Neuronal stem cell (in vitro differentiated cells): ENCODE results near the gene AHDC1.
A peak's percentile ranks its signal among the peaks of the same experiment; 100 is the strongest.

ENCODE experiments used
- DNase-seq: peaks from one replicate; pipeline ENCODE4 v3.0.0-alpha.2; 2013; ENCODE audit warnings: low spot score
- H2AFZ ChIP-seq: one replicate; pipeline ENCODE4 v1.6.1; 2013; ENCODE audit warnings: mild to moderate bottlenecking, low read length, inconsistent platforms
- H2AK5ac ChIP-seq: 2 replicates; pipeline ENCODE4 v1.6.1; 2013; ENCODE audit warnings: low read depth, mild to moderate bottlenecking, inconsistent platforms, low read length, moderate library complexity, mixed read lengths
- H2BK120ac ChIP-seq: 2 replicates; pipeline ENCODE4 v1.6.1; 2013; ENCODE audit warnings: low read depth, mild to moderate bottlenecking, inconsistent platforms, low read length, moderate library complexity, mixed read lengths
- H2BK12ac ChIP-seq: one replicate; pipeline ENCODE4 v1.6.1; 2013; ENCODE audit warnings: low read length, inconsistent platforms
- H2BK15ac ChIP-seq: 2 replicates; pipeline ENCODE4 v1.6.1; 2013; ENCODE audit warnings: mild to moderate bottlenecking, low read length, inconsistent platforms, mixed read lengths
- H2BK5ac ChIP-seq: one replicate; pipeline ENCODE4 v1.6.1; 2013; ENCODE audit warnings: inconsistent platforms, mild to moderate bottlenecking, low read length, moderate library complexity
- H3K14ac ChIP-seq: one replicate; pipeline ENCODE4 v1.6.1; 2013; ENCODE audit warnings: low read length, inconsistent platforms
- H3K18ac ChIP-seq: 2 replicates; pipeline ENCODE4 v1.6.1; 2013; ENCODE audit warnings: low read length, inconsistent platforms
- H3K23ac ChIP-seq: 2 replicates; pipeline ENCODE4 v1.6.1; 2013; ENCODE audit warnings: low read depth, mild to moderate bottlenecking, mixed read lengths, low read length, inconsistent platforms; ENCODE audit not compliant: poor library complexity
- H3K27ac ChIP-seq: replicated peaks from 3 replicates; pipeline ENCODE4 v1.5.1; 2013; ENCODE audit warnings: low read length, inconsistent platforms
- H3K27me3 ChIP-seq, 3 experiments: 2 replicates each; pipeline ENCODE4 v1.6.1; 2013; ENCODE audit warnings: low read length in 3 of 3, mild to moderate bottlenecking in 2 of 3, inconsistent platforms in 1 of 3, low read depth in 1 of 3, mixed read lengths in 1 of 3, moderate library complexity in 1 of 3; ENCODE audit not compliant: control insufficient read depth in 3 of 3, insufficient read depth in 3 of 3
- H3K36me3 ChIP-seq, 2 donors: replicated peaks in 1 of 2; 2 replicates each; pipeline ENCODE4 v1.6.1; 2013; ENCODE audit warnings: low read length in 2 of 2; ENCODE audit not compliant: control insufficient read depth in 2 of 2, insufficient read depth in 2 of 2
- H3K4ac ChIP-seq: 2 replicates; pipeline ENCODE4 v1.6.1; 2013; ENCODE audit warnings: inconsistent platforms, mild to moderate bottlenecking, low read length, moderate library complexity
- H3K4me1 ChIP-seq, 2 donors: 1 replicate in 1 of 2; 2 replicates in 1 of 2; pipeline ENCODE4 v1.6.1; 2013; ENCODE audit warnings: low read length in 2 of 2, low read depth in 1 of 2; ENCODE audit not compliant: control insufficient read depth in 2 of 2, insufficient read depth in 1 of 2
- H3K4me2 ChIP-seq: one replicate; pipeline ENCODE4 v1.6.1; 2013; ENCODE audit warnings: mild to moderate bottlenecking, low read length, inconsistent platforms; ENCODE audit not compliant: insufficient read depth, poor library complexity, severe bottlenecking
- H3K4me3 ChIP-seq, 2 donors: 2 replicates each; pipeline ENCODE4 v1.5.1; 2013; ENCODE audit warnings: low read length in 2 of 2, mild to moderate bottlenecking in 2 of 2, inconsistent platforms in 1 of 2, moderate library complexity in 1 of 2
- H3K79me1 ChIP-seq: one replicate; pipeline ENCODE4 v1.6.1; 2013; ENCODE audit warnings: low read depth, mild to moderate bottlenecking, inconsistent platforms, low read length, moderate library complexity
- H3K9ac ChIP-seq: one replicate; pipeline ENCODE4 v1.6.1; 2013; ENCODE audit warnings: mild to moderate bottlenecking, low read depth, low read length, inconsistent platforms; ENCODE audit not compliant: poor library complexity
- H3K9me3 ChIP-seq, 2 donors: replicated peaks in 1 of 2; 2 replicates each; pipeline versions ENCODE3 to v1.6.1; 2013; ENCODE audit warnings: low read length in 2 of 2, mild to moderate bottlenecking in 2 of 2, inconsistent platforms in 1 of 2, low read depth in 1 of 2, mixed read lengths in 1 of 2, moderate library complexity in 1 of 2; ENCODE audit not compliant: control insufficient read depth in 2 of 2, insufficient read depth in 1 of 2
- H4K8ac ChIP-seq: one replicate; pipeline ENCODE4 v1.6.1; 2013; ENCODE audit warnings: low read depth, mild to moderate bottlenecking, inconsistent platforms, low read length, moderate library complexity
- H4K91ac ChIP-seq: one replicate; pipeline ENCODE4 v1.6.1; 2013; ENCODE audit warnings: low read length, low read depth, mild to moderate bottlenecking, inconsistent platforms; ENCODE audit not compliant: poor library complexity
- WGBS, 2 donors: extraction: QIAGEN DNeasy Blood & Tissue Kit; methylation state at CpG; one replicate each; pipeline ENCODE4 v1.1.7; 2013; ENCODE audit warnings: missing lambda C conversion rate in 2 of 2, mixed read lengths in 1 of 2; ENCODE audit not compliant: insufficient read length in 2 of 2, insufficient replicate concordance in 1 of 2; ENCODE audit errors: extremely low coverage in 2 of 2; 5-methylcytosine and 5-hydroxymethylcytosine counted together

AHDC1 gene

GRCh38 chr1:27601771-27602461 is 2.0 kb downstream of the AHDC1 start:
- Histone ChIP-seq H3K4me1 (peaks cover 61 to 71% of the 10 kb centered on the region in 2 donors), H4K91ac (no peak overlapping the region), H3K27me3 (no peaks in the 10 kb centered on the region), H4K8ac (no peak overlapping the region), H3K14ac (peak overlapping the region; percentile 23), H2AK5ac (peak overlapping the region; percentile 88), H2BK120ac (no peak overlapping the region), H3K23ac (no peak overlapping the region), H2BK15ac (peak overlapping the region; percentile 5), H3K79me1 (peaks cover 26% of the 10 kb centered on the region), H3K4ac (no peak overlapping the region), H3K4me2 (peak overlapping the region; percentile 90), H2BK5ac (peak overlapping the region; percentile 93), H3K27ac (peak overlapping the region; percentile 50), H3K36me3 (peaks cover 0 to 8% of the 10 kb centered on the region in 2 donors), H2BK12ac (no peak overlapping the region), H3K4me3 (peak overlapping the region; percentile 83 to 84), H3K9ac (peak overlapping the region; percentile 68), H3K9me3 (no peaks in the 10 kb centered on the region), H3K18ac (peak overlapping the region; percentile 81), H2AFZ (no peak overlapping the region)
- WGBS, 2 donors = no CpG with 5 or more reads among the region's 23 CpGs
- no peak for DNase-seq

GRCh38 chr1:27601321-27601770 is 2.6 kb downstream of the AHDC1 start:
- peaks cover 61 to 72% of the 10 kb centered on the region in 2 donors for H3K4me1 ChIP-seq
- no peaks in the 10 kb centered on the region for H3K27me3 ChIP-seq
- H4K91ac ChIP-seq = no peak overlapping the region
- no peak overlapping the region for H3K9ac ChIP-seq
- no peak overlapping the region for H2BK120ac ChIP-seq
- no peak overlapping the region for H3K23ac ChIP-seq
- peak overlapping the region; percentile 88 for H2AK5ac ChIP-seq
- H4K8ac ChIP-seq = no peak overlapping the region
- peak overlapping the region; percentile 90 for H3K4me2 ChIP-seq
- H3K9me3 ChIP-seq = no peaks in the 10 kb centered on the region
- H3K4ac ChIP-seq = no peak overlapping the region
- peak overlapping the region; percentile 81 for H3K18ac ChIP-seq
- no peak overlapping the region for H3K14ac ChIP-seq
- H3K36me3 ChIP-seq = peaks cover 0 to 13% of the 10 kb centered on the region in 2 donors
- peak overlapping the region in 1 of 2 donors; percentile 84 for H3K4me3 ChIP-seq
- H2BK5ac ChIP-seq = peak overlapping the region; percentile 93
- DNase-seq = no peak
- H2BK12ac ChIP-seq = no peak overlapping the region
- H3K27ac ChIP-seq = no peak overlapping the region
- no peak overlapping the region for H2AFZ ChIP-seq
- peaks cover 31% of the 10 kb centered on the region for H3K79me1 ChIP-seq
- no peak overlapping the region for H2BK15ac ChIP-seq

GRCh38 chr1:27600498-27601175 is 3.3 kb downstream of the AHDC1 start:
- Histone ChIP-seq H3K4ac (no peak overlapping the region), H2BK120ac (no peak overlapping the region), H3K9me3 (no peaks in the 10 kb centered on the region), H3K23ac (no peak overlapping the region), H2BK15ac (no peak overlapping the region), H3K4me1 (peaks cover 64 to 73% of the 10 kb centered on the region in 2 donors), H3K14ac (no peak overlapping the region), H4K91ac (no peak overlapping the region), H2AFZ (no peak overlapping the region), H2BK5ac (no peak overlapping the region), H3K4me3 (peak overlapping the region in 1 of 2 donors; percentile 84), H3K4me2 (no peak overlapping the region), H3K36me3 (peaks cover 0 to 19% of the 10 kb centered on the region in 2 donors), H3K27me3 (no peaks in the 10 kb centered on the region), H3K79me1 (peaks cover 34% of the 10 kb centered on the region), H4K8ac (no peak overlapping the region), H3K18ac (no peak overlapping the region), H3K27ac (no peak overlapping the region), H2BK12ac (no peak overlapping the region), H2AK5ac (peak overlapping the region; percentile 77), H3K9ac (no peak overlapping the region)
- no peak for DNase-seq
- no CpG with 5 or more reads among the region's 3 CpGs for WGBS, 2 donors
